DOHH2 (cell line): ENCODE data around the gene PTGS2.

Experiments
- H3F3A ChIP-seq: fragments of 200-600 bp; sonication (generic), shearing (Covaris generic); 2 replicates; pipeline ENCODE4 v1.6.0; 2016; ENCODE audit warnings: antibody characterized with exemption, mild to moderate bottlenecking; ENCODE audit not compliant: control insufficient read depth, insufficient read depth
- H3K27ac ChIP-seq: fragments of 200-600 bp; sonication (generic); 2 replicates; pipeline ENCODE4 v1.5.1; 2014; ENCODE audit warnings: low read depth, mild to moderate bottlenecking, low read length, moderate library complexity
- H3K27me3 ChIP-seq: fragments of 200-600 bp; sonication (generic); 2 replicates; pipeline ENCODE4 v1.6.1; 2014; ENCODE audit warnings: mild to moderate bottlenecking, low read length, mixed read lengths; ENCODE audit not compliant: control insufficient read depth
- H3K36me3 ChIP-seq: fragments of 200-600 bp; sonication (generic); 2 replicates; pipeline ENCODE4 v1.6.1; 2014; ENCODE audit warnings: mild to moderate bottlenecking, low read length, moderate library complexity, mixed read lengths; ENCODE audit not compliant: control insufficient read depth
- H3K4me1 ChIP-seq: fragments of 200-600 bp; sonication (generic); 2 replicates; pipeline ENCODE4 v1.6.1; 2014; ENCODE audit warnings: mild to moderate bottlenecking, low read length, mixed read lengths; ENCODE audit not compliant: control insufficient read depth
- H3K4me2 ChIP-seq: fragments of 200-600 bp; sonication (generic); 2 replicates; pipeline ENCODE4 v1.6.0; 2014; ENCODE audit warnings: mild to moderate bottlenecking, low read length, moderate library complexity
- H3K4me3 ChIP-seq: fragments of 200-600 bp; sonication (generic); 2 replicates; pipeline ENCODE4 v1.5.1; 2014; ENCODE audit warnings: mild to moderate bottlenecking, low read length, mixed read lengths
- H3K79me2 ChIP-seq: fragments of 200-600 bp; sonication (generic); 2 replicates; pipeline ENCODE4 v1.6.1; 2014; ENCODE audit warnings: mild to moderate bottlenecking, low read length, mixed read lengths; ENCODE audit not compliant: control insufficient read depth
- H3K9me2 ChIP-seq: fragments of 200-600 bp; sonication (generic); replicated peaks from 2 replicates; pipeline ENCODE4 v1.6.1; 2014; ENCODE audit warnings: mild to moderate bottlenecking, low read length, mixed read lengths; ENCODE audit not compliant: control insufficient read depth
- H3K9me3 ChIP-seq: fragments of 200-600 bp; sonication (generic); 2 replicates; pipeline ENCODE4 v1.6.1; 2014; ENCODE audit warnings: antibody characterized with exemption, low read length, mixed read lengths; ENCODE audit not compliant: control insufficient read depth, insufficient read depth
- H4K20me1 ChIP-seq: fragments of 200-600 bp; sonication (generic); 2 replicates; pipeline ENCODE4 v1.6.0; 2014; ENCODE audit warnings: low read depth, mild to moderate bottlenecking, antibody characterized with exemption, low read length, moderate library complexity; ENCODE audit not compliant: control insufficient read depth, insufficient read depth
- EZH2phosphoT487 ChIP-seq: fragments of 200-600 bp; sonication (generic); IDR thresholded peaks from 2 replicates; pipeline ENCODE4 v1.6.1; 2017; ENCODE audit warnings: borderline replicate concordance, mild to moderate bottlenecking, antibody characterized with exemption, low read length, moderate library complexity, mixed read lengths
- TF ChIP-seq, protein P1 (sequence below): fragments of 200-600 bp; sonication (generic); IDR thresholded peaks from one replicate; pipeline ENCODE4 v1.5.1; 2014; ENCODE audit warnings: antibody characterized with exemption, mild to moderate bottlenecking, low read depth, low read length; ENCODE audit not compliant: poor library complexity, severe bottlenecking

The PTGS2 gene

DNA sequence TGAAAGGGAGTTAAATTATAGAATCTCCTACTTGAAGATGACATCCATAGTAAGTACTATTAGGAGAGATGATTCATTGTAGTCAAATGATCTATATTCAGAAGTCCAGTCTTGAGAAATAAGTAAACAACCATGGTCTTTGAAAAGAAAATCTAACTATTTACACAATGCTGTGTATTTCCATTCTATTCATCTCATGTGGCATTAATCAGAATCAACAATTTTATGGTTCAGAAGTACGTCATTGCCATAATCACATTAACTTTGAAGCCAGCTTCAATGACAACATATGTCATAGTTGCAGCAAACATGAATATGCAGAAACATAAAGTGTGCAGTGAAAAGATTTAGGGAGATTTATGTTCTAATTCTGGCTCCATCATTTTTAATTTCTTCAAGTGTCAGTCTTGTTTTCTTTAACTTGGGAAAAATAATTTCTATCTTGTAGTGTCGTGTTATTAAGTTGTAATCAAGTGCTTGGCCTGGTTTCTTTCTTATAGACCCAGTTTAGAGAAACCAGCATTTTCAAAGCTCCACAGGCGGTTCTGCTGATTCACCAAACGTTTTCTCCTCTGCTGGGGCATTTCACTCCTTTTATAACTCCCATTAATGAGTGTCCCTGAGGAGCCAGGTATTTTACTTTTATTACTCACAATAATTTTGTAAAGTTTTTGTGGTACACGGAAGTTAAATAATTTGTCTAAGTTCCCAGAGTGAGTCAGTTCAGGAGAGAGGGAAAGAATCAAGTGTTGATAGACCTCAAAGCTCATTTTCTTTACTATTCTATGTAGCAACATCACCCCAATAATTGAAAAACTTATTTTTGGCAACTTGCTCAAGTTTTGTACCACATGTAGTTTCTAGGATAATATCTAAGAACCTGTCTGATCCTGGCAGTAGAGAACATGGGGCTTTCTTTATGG is 35.9 kb upstream of the PTGS2 start:
- Histone ChIP-seq H3K9me2 (no peaks in the 10 kb centered on the region), H3F3A (no peaks in the 10 kb centered on the region), H3K4me2 (no peak overlapping the region), H3K79me2 (no peaks in the 10 kb centered on the region), H3K4me3 (no peak overlapping the region), H4K20me1 (no peaks in the 10 kb centered on the region), H3K36me3 (no peaks in the 10 kb centered on the region), H3K4me1 (no peaks in the 10 kb centered on the region), H3K9me3 (no peaks in the 10 kb centered on the region), H3K27ac (no peak overlapping the region), H3K27me3 (no peaks in the 10 kb centered on the region)
- TF ChIP-seq EZH2phosphoT487, result no peak
- TF ChIP-seq, protein P1, sequence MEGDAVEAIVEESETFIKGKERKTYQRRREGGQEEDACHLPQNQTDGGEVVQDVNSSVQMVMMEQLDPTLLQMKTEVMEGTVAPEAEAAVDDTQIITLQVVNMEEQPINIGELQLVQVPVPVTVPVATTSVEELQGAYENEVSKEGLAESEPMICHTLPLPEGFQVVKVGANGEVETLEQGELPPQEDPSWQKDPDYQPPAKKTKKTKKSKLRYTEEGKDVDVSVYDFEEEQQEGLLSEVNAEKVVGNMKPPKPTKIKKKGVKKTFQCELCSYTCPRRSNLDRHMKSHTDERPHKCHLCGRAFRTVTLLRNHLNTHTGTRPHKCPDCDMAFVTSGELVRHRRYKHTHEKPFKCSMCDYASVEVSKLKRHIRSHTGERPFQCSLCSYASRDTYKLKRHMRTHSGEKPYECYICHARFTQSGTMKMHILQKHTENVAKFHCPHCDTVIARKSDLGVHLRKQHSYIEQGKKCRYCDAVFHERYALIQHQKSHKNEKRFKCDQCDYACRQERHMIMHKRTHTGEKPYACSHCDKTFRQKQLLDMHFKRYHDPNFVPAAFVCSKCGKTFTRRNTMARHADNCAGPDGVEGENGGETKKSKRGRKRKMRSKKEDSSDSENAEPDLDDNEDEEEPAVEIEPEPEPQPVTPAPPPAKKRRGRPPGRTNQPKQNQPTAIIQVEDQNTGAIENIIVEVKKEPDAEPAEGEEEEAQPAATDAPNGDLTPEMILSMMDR, result no peak

DNA sequence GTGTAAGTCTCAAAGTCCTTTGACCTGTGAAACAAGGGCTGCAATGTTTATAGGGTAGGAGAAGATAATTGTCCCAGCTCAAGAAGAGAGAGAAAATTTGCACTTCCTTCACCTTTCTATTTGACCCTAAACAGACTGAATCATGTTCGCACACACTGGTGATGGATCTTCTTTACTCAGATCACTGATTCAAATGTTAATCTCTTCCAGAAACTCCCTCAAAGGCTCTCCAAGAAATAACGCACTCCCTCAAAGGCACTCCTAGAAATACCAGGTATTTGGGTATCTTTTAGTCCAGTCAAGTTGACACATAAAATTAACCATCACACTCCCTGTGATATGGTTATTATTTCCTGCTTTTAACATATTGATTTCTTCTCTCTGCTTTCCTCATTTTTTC is 30.5 kb upstream of the PTGS2 start:
- no peak overlapping the region for H3K4me2 ChIP-seq
- no peaks in the 10 kb centered on the region for H3K9me2 ChIP-seq
- TF ChIP-seq, protein P1, result no peak
- TF ChIP-seq EZH2phosphoT487, result no peak
- H3K4me1 ChIP-seq, result no peaks in the 10 kb centered on the region
- H3K27me3 ChIP-seq, result no peaks in the 10 kb centered on the region
- H3K79me2 ChIP-seq, result no peaks in the 10 kb centered on the region
- no peak overlapping the region for H3K27ac ChIP-seq
- H3K4me3 ChIP-seq, result no peak overlapping the region
- no peaks in the 10 kb centered on the region for H3K9me3 ChIP-seq
- no peaks in the 10 kb centered on the region for H3F3A ChIP-seq
- H4K20me1 ChIP-seq, result no peaks in the 10 kb centered on the region
- H3K36me3 ChIP-seq, result no peaks in the 10 kb centered on the region

DNA sequence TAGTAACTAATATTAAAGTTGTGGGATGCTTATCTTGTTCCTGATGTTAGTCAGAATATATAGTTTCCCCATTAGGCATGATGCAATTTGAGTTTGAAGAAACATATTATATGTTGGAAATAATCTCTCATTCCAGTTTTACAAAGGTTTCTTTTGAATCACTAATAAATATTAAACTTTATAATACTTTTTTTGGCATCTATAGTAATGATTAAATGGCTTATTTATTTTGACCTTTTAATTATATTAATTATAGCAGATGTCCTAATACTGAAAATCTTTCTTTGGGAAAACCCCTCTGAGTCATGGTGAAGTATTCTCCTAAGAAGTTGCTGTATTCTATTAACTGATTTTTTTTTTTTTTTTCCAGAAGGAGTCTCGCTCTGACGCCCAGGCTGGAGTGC is 28.5 kb upstream of the PTGS2 start:
- Histone ChIP-seq H3K4me2 (no peak overlapping the region), H3K9me2 (no peaks in the 10 kb centered on the region), H3K4me1 (no peaks in the 10 kb centered on the region)

More for the DNA sequence above, 28.5 kb upstream of the PTGS2 start:
- Histone ChIP-seq H3K79me2 (no peaks in the 10 kb centered on the region), H3K4me3 (no peak overlapping the region), H3F3A (no peaks in the 10 kb centered on the region), H3K27ac (no peak overlapping the region), H3K9me3 (no peaks in the 10 kb centered on the region), H3K27me3 (no peaks in the 10 kb centered on the region), H4K20me1 (no peaks in the 10 kb centered on the region), H3K36me3 (no peaks in the 10 kb centered on the region)
- TF ChIP-seq, protein P1, result no peak
- no peak for TF ChIP-seq EZH2phosphoT487
